ENCODE results near the gene NUDT8.
"Not testable (repeated sequence)": the region's sequence is repeated elsewhere in the genome, so short reads cannot be mapped to it uniquely, and the experiment has no call there.

The NUDT8 gene

GRCh38 chr11:67627441-67627811 lies 2.3 kb downstream of the NUDT8 start:
- no peak for DNase-seq

GRCh38 chr11:67626970-67627369 lies 2.8 kb downstream of the NUDT8 start:
- no peak for DNase-seq

GRCh38 chr11:67626131-67626833 lies 3.5 kb downstream of the NUDT8 start:
- DNase-seq, result not testable (repeated sequence)

GRCh38 chr11:67623795-67624194 lies 5.9 kb downstream of the NUDT8 start:
- DNase-seq, result not testable (repeated sequence)

GRCh38 chr11:67622905-67623304 lies 6.8 kb downstream of the NUDT8 start:
- DNase-seq, result not testable (repeated sequence)

GRCh38 chr11:67621928-67622327 lies 7.8 kb downstream of the NUDT8 start:
- DNase-seq, result not testable (repeated sequence)

GRCh38 chr11:67620621-67621020 lies 9.1 kb downstream of the NUDT8 start:
- DNase-seq, result not testable (repeated sequence)

- DNase-seq, result not testable (repeated sequence)
Measured at GRCh38 chr11:67619683-67620618, 9.8 kb downstream of the NUDT8 start.

GRCh38 chr11:67618901-67619659 lies 10.7 kb downstream of the NUDT8 start:
- not testable (repeated sequence) for DNase-seq

- DNase-seq, result no peak
Measured at GRCh38 chr11:67617243-67617953, 12.3 kb downstream of the NUDT8 start.

GRCh38 chr11:67616431-67617242 lies 13.1 kb downstream of the NUDT8 start:
- peak in 2 of 3 experiments; percentile 38 to 40 for DNase-seq

- DNase-seq, result peak in 2 of 3 experiments; percentile 65 to 67
Measured at GRCh38 chr11:67615728-67616430, 13.9 kb downstream of the NUDT8 start.

GRCh38 chr11:67614730-67615714 lies 14.7 kb downstream of the NUDT8 start:
- DNase-seq, result peak in 2 of 3 experiments; percentile 65 to 67

GRCh38 chr11:67613960-67614715 lies 15.6 kb downstream of the NUDT8 start:
- DNase-seq, result peak in 2 of 3 experiments; percentile 43 to 61

GRCh38 chr11:67613313-67613959 lies 16.3 kb downstream of the NUDT8 start:
- no peak for DNase-seq

- DNase-seq, result no peak
Measured at GRCh38 chr11:67612751-67613150, 17.0 kb downstream of the NUDT8 start.

- no peak for DNase-seq
Measured at GRCh38 chr11:67611704-67612587, 17.8 kb downstream of the NUDT8 start.
